Vagina (tissue), 2 donors: ENCODE results near the gene FLYWCH1.

ENCODE experiments used
- CTCF ChIP-seq, 3 experiments: fragments of 450-650 bp in 2 of 3; fragments of 200-600 bp in 1 of 3; sonication (generic) in 1 of 3; IDR thresholded peaks; one replicate each; pipeline ENCODE4 v1.5.1; 2017 to 2019; ENCODE audit warnings: antibody characterized with exemption in 3 of 3, mild to moderate bottlenecking in 2 of 3, moderate library complexity in 2 of 3
- POLR2A ChIP-seq, 2 donors: fragments of 450-650 bp; IDR thresholded peaks; one replicate each; pipeline ENCODE4 v1.6.1; 2017; ENCODE audit warnings: antibody characterized with exemption in 2 of 2, mild to moderate bottlenecking in 2 of 2, moderate library complexity in 2 of 2

GRCh38 chr16:2976201-2976600 lies 64.5 kb downstream of the FLYWCH1 start:
- TF ChIP-seq CTCF (IDR thresholded peaks at IDR 0.05), result no peak
- no peak for TF ChIP-seq POLR2A (IDR thresholded peaks at IDR 0.05)
